GM12878 (cell line): ENCODE data around the gene SSC4D. TPM values are rescaled to one million over a fixed set of nuclear protein-coding genes. Genes with fewer than 3 reads are reported as not detected.

Experiments used
- EED ChIP-seq: sonication (generic); IDR thresholded peaks from 2 replicates; pipeline ENCODE4 v1.6.1; 2016; ENCODE audit warnings: antibody characterized with exemption, low read depth
- EGR1 ChIP-seq, 2 experiments: IDR thresholded peaks; 1 replicate in 1 of 2; 2 replicates in 1 of 2; pipeline ENCODE4 v1.6.1; 2011 to 2012; ENCODE audit warnings: low read depth in 2 of 2, low read length in 2 of 2, borderline replicate concordance in 1 of 2, mild to moderate bottlenecking in 1 of 2, moderate library complexity in 1 of 2
- EZH2 ChIP-seq: IDR thresholded peaks from 2 replicates; pipeline ENCODE4 v1.6.1; 2012; ENCODE audit warnings: low read depth, mild to moderate bottlenecking, control low read depth, inconsistent platforms, low read length, borderline replicate concordance; ENCODE audit not compliant: control insufficient read depth
- HCFC1 ChIP-seq: fragments of 150-350 bp; IDR thresholded peaks from 2 replicates; pipeline ENCODE4 v1.6.1; 2014; ENCODE audit warnings: low read length
- HSF1 ChIP-seq: fragments of 150-350 bp; IDR thresholded peaks from 2 replicates; pipeline ENCODE4 v1.6.1; 2014; ENCODE audit warnings: mild to moderate bottlenecking, low read depth, low read length
- IKZF1 ChIP-seq: fragments of 450-650 bp; conservative IDR thresholded peaks from 2 replicates; pipeline ENCODE4 v1.6.1; 2017; ENCODE audit warnings: antibody characterized with exemption, mild to moderate bottlenecking
- MEF2A ChIP-seq: IDR thresholded peaks from 2 replicates; pipeline ENCODE4 v1.6.1; 2011; ENCODE audit warnings: low read depth, mild to moderate bottlenecking, low read length, moderate library complexity; ENCODE audit not compliant: insufficient read depth
- MTA2 ChIP-seq: fragments of 450-650 bp; IDR thresholded peaks from 2 replicates; pipeline ENCODE4 v1.6.1; 2016; ENCODE audit warnings: low read depth, mild to moderate bottlenecking, moderate library complexity
- NFIC ChIP-seq: IDR thresholded peaks from 2 replicates; pipeline ENCODE4 v1.6.1; 2012; ENCODE audit warnings: low read depth, mild to moderate bottlenecking, inconsistent platforms, low read length, moderate library complexity
- NR2F1 ChIP-seq: fragments of 450-650 bp; conservative IDR thresholded peaks from 2 replicates; pipeline ENCODE4 v1.6.1; 2017; ENCODE audit warnings: mild to moderate bottlenecking
- PAX5 ChIP-seq: IDR thresholded peaks from 2 replicates; pipeline ENCODE4 v1.6.1; 2011; ENCODE audit warnings: low read depth, low read length, borderline replicate concordance
- POLR2AphosphoS5 ChIP-seq: IDR thresholded peaks from 2 replicates; pipeline ENCODE4 v1.6.1; 2011; ENCODE audit warnings: mild to moderate bottlenecking, low read length, inconsistent platforms
- SMAD5 ChIP-seq: IDR thresholded peaks from 2 replicates; pipeline ENCODE4 v1.6.1; 2016; ENCODE audit warnings: antibody characterized with exemption, low read depth
- SUPT20H ChIP-seq: IDR thresholded peaks from 2 replicates; pipeline ENCODE4 v1.6.1; 2011; ENCODE audit warnings: low read depth, mild to moderate bottlenecking, low read length, moderate library complexity, borderline replicate concordance; ENCODE audit not compliant: control insufficient read depth
- ZNF592 ChIP-seq: fragments of 450-650 bp; IDR thresholded peaks from 2 replicates; pipeline ENCODE4 v1.6.1; 2017; ENCODE audit warnings: mild to moderate bottlenecking, moderate library complexity
- ZSCAN29 ChIP-seq: fragments of 450-650 bp; IDR thresholded peaks from 2 replicates; pipeline ENCODE4 v1.6.1; 2017; ENCODE audit warnings: mild to moderate bottlenecking, moderate library complexity
- polyA plus RNA-seq, 11 experiments: library from polyadenylated mRNA; depleted of rRNA in 4 of 11; unstranded in 6 of 11; stranded (reverse) in 5 of 11; fragments of >200 nt; fragmentation: Nextera tagmentation in 4 of 11; fragmentation: Illumina TruSeq in 1 of 11; extraction: Ambion mirVana in 4 of 11; extraction: Trizol in 1 of 11; gene quantifications; 1 replicate in 1 of 11; 2 replicates in 10 of 11; pipeline versions ENCODE4 v1.2.1 to v1.2.3, GENCODE V29; 2011 to 2016; ENCODE audit warnings: inconsistent platforms in 2 of 11, missing spikeins in 2 of 11, low read depth in 1 of 11
- total RNA-seq, 4 experiments: library from RNA; depleted of rRNA in 3 of 4; stranded (reverse); fragments of >200 nt in 3 of 4; fragmentation: Illumina TruSeq in 1 of 4; extraction: Trizol in 1 of 4; gene quantifications; 2 replicates each; pipeline versions ENCODE4 v1.2.1 to v1.2.3, GENCODE V29; 2013 to 2021
- TF ChIP-seq, protein P1 (sequence below): fragments of 450-650 bp; formaldehyde crosslinking; IDR thresholded peaks from 2 replicates; pipeline ENCODE4 v1.5.0; 2022; ENCODE audit warnings: mild to moderate bottlenecking, missing genetic modification characterization
- TF ChIP-seq, protein P2 (sequence below): fragments of 450-650 bp; IDR thresholded peaks from 2 replicates; pipeline ENCODE4 v1.6.1; 2016; ENCODE audit warnings: mild to moderate bottlenecking

Gene SSC4D
- total and polyA plus RNA-seq, 10 of the 15 experiments (the other 5 are each of a cell fraction or from before 2014, with no cell fraction given) = 0.08 to 0.79 (median 0.25) TPM; not detected in 1

- TF ChIP-seq, protein P1, sequence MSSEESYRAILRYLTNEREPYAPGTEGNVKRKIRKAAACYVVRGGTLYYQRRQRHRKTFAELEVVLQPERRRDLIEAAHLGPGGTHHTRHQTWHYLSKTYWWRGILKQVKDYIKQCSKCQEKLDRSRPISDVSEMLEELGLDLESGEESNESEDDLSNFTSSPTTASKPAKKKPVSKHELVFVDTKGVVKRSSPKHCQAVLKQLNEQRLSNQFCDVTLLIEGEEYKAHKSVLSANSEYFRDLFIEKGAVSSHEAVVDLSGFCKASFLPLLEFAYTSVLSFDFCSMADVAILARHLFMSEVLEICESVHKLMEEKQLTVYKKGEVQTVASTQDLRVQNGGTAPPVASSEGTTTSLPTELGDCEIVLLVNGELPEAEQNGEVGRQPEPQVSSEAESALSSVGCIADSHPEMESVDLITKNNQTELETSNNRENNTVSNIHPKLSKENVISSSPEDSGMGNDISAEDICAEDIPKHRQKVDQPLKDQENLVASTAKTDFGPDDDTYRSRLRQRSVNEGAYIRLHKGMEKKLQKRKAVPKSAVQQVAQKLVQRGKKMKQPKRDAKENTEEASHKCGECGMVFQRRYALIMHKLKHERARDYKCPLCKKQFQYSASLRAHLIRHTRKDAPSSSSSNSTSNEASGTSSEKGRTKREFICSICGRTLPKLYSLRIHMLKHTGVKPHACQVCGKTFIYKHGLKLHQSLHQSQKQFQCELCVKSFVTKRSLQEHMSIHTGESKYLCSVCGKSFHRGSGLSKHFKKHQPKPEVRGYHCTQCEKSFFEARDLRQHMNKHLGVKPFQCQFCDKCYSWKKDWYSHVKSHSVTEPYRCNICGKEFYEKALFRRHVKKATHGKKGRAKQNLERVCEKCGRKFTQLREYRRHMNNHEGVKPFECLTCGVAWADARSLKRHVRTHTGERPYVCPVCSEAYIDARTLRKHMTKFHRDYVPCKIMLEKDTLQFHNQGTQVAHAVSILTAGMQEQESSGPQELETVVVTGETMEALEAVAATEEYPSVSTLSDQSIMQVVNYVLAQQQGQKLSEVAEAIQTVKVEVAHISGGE (CRISPR knock-in tag) = no peak
- TF ChIP-seq EGR1 (IDR thresholded peaks at IDR 0.05; ENCODE audit: borderline replicate concordance in 1 of 2, low read depth in 2 of 2, low read length in 2 of 2) (peak in 1 of 2 experiments; percentile 78; a peak in 2 of 3 replicates), EED (peak; percentile 56; the same call in 1 of the 2 replicates), NFIC (0 out of 2 replicates have a peak, but pooled peaks have one; percentile 26), HCFC1 (no peak), MEF2A (no peak), EZH2 (no peak), HSF1 (no peak), MTA2 (peak; percentile 26; the same call in 1 of the 2 replicates), PAX5 (peak; percentile 17; the same call in 1 of the 2 replicates), ZSCAN29 (peak; percentile 63; the same call in 1 of the 2 replicates), POLR2AphosphoS5 (no peak), IKZF1 (peak; percentile 90; the same call in 1 of the 2 replicates), SMAD5 (0 out of 2 replicates have a peak, but pooled peaks have one; percentile 3), SUPT20H (no peak), ZNF592 (no peak), NR2F1 (no peak)
- TF ChIP-seq, protein P2, sequence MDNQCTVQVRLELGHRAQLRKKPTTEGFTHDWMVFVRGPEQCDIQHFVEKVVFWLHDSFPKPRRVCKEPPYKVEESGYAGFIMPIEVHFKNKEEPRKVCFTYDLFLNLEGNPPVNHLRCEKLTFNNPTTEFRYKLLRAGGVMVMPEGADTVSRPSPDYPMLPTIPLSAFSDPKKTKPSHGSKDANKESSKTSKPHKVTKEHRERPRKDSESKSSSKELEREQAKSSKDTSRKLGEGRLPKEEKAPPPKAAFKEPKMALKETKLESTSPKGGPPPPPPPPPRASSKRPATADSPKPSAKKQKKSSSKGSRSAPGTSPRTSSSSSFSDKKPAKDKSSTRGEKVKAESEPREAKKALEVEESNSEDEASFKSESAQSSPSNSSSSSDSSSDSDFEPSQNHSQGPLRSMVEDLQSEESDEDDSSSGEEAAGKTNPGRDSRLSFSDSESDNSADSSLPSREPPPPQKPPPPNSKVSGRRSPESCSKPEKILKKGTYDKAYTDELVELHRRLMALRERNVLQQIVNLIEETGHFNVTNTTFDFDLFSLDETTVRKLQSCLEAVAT = no peak
Measured at GRCh38 chr7:76358011-76358480, 51.5 kb downstream of the SSC4D start (continued).
